GM19035 (cell line): ENCODE measurements around the gene RIBC2.

Experiments
- ATAC-seq: cut with Tn5 transposase; IDR thresholded peaks from one replicate; pipeline ENCODE4 v1.9.1; 2021; ENCODE audit not compliant: unreplicated experiment

Gene RIBC2

GRCh38 chr22:45472426-45472825, 58.9 kb downstream of the RIBC2 start:
- no peak for ATAC-seq

GRCh38 chr22:45473626-45474237, 60.2 kb downstream of the RIBC2 start:
- no peak for ATAC-seq

GRCh38 chr22:45475063-45475747, 61.7 kb downstream of the RIBC2 start:
- no peak for ATAC-seq

GRCh38 chr22:45475851-45476514, 62.5 kb downstream of the RIBC2 start:
- no peak for ATAC-seq

GRCh38 chr22:45476814-45477213, 63.3 kb downstream of the RIBC2 start:
- no peak for ATAC-seq

- no peak for ATAC-seq
Measured at GRCh38 chr22:45477366-45478107, 64.0 kb downstream of the RIBC2 start.

GRCh38 chr22:45478108-45478771, 64.7 kb downstream of the RIBC2 start:
- ATAC-seq = no peak

- no peak for ATAC-seq
Measured at GRCh38 chr22:45480717-45481116, 67.2 kb downstream of the RIBC2 start.

GRCh38 chr22:45481661-45482060, 68.2 kb downstream of the RIBC2 start:
- ATAC-seq = no peak
